ENCODE measurements around the gene PRODH2.

DNA sequence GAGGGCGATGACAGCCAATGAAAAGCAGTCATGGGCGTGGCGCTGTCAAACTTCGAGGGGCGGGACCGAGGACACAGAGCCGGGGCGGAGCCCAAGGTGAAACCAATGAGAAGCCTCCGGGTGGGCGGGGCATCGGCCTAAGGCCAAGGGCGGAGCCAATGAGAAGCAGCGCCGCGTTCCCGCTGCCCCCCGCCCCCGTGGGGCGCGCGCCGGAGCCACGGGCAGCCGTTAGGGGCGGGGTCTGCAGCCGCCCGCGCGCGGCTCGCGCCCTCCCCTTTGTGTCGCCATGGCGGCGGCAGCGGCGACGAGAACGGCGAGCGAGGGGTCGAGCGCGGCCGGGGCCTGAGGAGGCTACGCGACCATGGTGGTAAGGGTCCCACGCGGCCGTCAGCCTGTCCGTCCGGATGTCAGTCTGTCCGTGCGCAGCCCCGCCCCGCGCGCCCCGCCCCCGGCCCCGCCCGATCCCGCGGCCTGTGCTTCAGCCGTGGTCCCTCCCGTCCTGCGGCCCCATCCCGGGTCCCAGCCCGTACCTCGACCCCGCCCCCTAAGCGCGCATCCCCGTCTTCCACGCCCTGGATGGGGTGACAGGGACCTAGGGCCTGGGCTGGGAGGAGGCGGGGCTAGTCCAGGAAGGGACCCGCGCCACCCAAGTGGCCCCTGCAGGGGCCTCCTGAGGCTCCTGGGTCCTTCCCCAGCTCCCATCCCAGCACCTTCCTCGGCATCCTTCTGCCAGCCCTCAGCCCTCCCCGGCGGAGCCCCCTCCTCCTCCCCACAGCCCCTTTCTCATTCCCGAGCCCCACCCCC lies 37.1 kb downstream of the PRODH2 start, which contains the start of gene ARHGAP33:
- TF ChIP-seq, protein P1, sequence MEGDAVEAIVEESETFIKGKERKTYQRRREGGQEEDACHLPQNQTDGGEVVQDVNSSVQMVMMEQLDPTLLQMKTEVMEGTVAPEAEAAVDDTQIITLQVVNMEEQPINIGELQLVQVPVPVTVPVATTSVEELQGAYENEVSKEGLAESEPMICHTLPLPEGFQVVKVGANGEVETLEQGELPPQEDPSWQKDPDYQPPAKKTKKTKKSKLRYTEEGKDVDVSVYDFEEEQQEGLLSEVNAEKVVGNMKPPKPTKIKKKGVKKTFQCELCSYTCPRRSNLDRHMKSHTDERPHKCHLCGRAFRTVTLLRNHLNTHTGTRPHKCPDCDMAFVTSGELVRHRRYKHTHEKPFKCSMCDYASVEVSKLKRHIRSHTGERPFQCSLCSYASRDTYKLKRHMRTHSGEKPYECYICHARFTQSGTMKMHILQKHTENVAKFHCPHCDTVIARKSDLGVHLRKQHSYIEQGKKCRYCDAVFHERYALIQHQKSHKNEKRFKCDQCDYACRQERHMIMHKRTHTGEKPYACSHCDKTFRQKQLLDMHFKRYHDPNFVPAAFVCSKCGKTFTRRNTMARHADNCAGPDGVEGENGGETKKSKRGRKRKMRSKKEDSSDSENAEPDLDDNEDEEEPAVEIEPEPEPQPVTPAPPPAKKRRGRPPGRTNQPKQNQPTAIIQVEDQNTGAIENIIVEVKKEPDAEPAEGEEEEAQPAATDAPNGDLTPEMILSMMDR (conservative IDR thresholded peaks at IDR 0.05; ENCODE audit: low read depth, low read length) = no peak
- TF ChIP-seq EZH2 (IDR thresholded peaks at IDR 0.05; ENCODE audit: borderline replicate concordance, low read depth, low read length, poor library complexity, severe bottlenecking) = no peak
